Suprapubic skin (tissue), 4 donors: ENCODE results near the gene FPGS. TPM values are rescaled to one million over a fixed set of nuclear protein-coding genes. Genes with fewer than 3 reads are reported as not detected.

Experiments used
- DNase-seq, 2 donors: peaks; one replicate each; pipeline ENCODE4 v3.0.0-alpha.2; 2019; ENCODE audit warnings: low spot score in 2 of 2
- H3K27ac ChIP-seq: fragments of 200-600 bp; sonication (generic); one replicate; pipeline ENCODE4 v1.5.1; 2019
- H3K27me3 ChIP-seq: fragments of 200-600 bp; sonication (generic); one replicate; pipeline ENCODE4 v1.5.1; 2019
- H3K36me3 ChIP-seq: fragments of 200-600 bp; sonication (generic); one replicate; pipeline ENCODE4 v1.5.1; 2019
- H3K4me1 ChIP-seq: fragments of 200-600 bp; sonication (generic); one replicate; pipeline ENCODE4 v1.5.1; 2019
- H3K4me3 ChIP-seq: fragments of 200-600 bp; sonication (generic); one replicate; pipeline ENCODE4 v1.5.1; 2019; ENCODE audit warnings: mild to moderate bottlenecking
- H3K9me3 ChIP-seq: fragments of 200-600 bp; sonication (generic); one replicate; pipeline ENCODE4 v1.5.1; 2019
- CTCF ChIP-seq, 2 donors: fragments of 200-600 bp in 1 of 2; fragments of 450-650 bp in 1 of 2; sonication (generic) in 1 of 2; IDR thresholded peaks; one replicate each; pipeline ENCODE4 v1.5.1; 2016 to 2019; ENCODE audit warnings: antibody characterized with exemption in 2 of 2, mild to moderate bottlenecking in 1 of 2, moderate library complexity in 1 of 2
- EP300 ChIP-seq: sonication (generic); formaldehyde crosslinking; IDR thresholded peaks from one replicate; pipeline ENCODE4 v1.6.1; 2017; ENCODE audit warnings: antibody characterized with exemption
- POLR2A ChIP-seq, 2 donors: fragments of 450-650 bp; IDR thresholded peaks; one replicate each; pipeline ENCODE4 v1.6.1; 2017; ENCODE audit warnings: antibody characterized with exemption in 2 of 2, mild to moderate bottlenecking in 2 of 2, moderate library complexity in 2 of 2
- POLR2AphosphoS5 ChIP-seq, 3 donors: sonication (generic); formaldehyde crosslinking; IDR thresholded peaks; one replicate each; pipeline ENCODE4 v1.6.1; 2017; ENCODE audit warnings: antibody characterized with exemption in 3 of 3
- WGBS: methylation state at CpG from one replicate; pipeline ENCODE4 v1.1.5; 2018; 5-methylcytosine and 5-hydroxymethylcytosine counted together
- total RNA-seq, 4 donors: library from RNA; depleted of rRNA; stranded (reverse); fragments of >200 nt; gene quantifications; one replicate each; pipeline ENCODE4 v1.1.0, GENCODE V29; 2016

The FPGS gene
- total RNA-seq, 4 donors from 2014 or later: 22.9 to 50.3 (median 28.3) TPM

GRCh38 chr9:127785933-127786772 is 16.5 kb upstream of the FPGS start, which contains the start of gene CDK9:
CDK9 (plus strand) TSS chr9:127786034; CDS start chr9:127786149, 115 bp downstream.
- H3K9me3 ChIP-seq: no peaks in the 10 kb centered on the region
- WGBS: under 1% methylated on average over 37 of the region's 75 CpGs
- no peaks in the 10 kb centered on the region for H3K27me3 ChIP-seq
- peaks cover 40% of the 10 kb centered on the region for H3K36me3 ChIP-seq
- peak within 1 kb of the TSS; percentile 100 for H3K4me3 ChIP-seq
- peak within 1 kb of the TSS; percentile 95 for H3K27ac ChIP-seq
- peaks cover 39% of the 10 kb centered on the region for H3K4me1 ChIP-seq
- peak; percentile 93 to 94 for DNase-seq
- TF ChIP-seq CTCF (IDR thresholded peaks at IDR 0.05) (no peak), EP300 (no peak), POLR2A (IDR thresholded peaks at IDR 0.05) (peak; percentile 38 to 63), POLR2AphosphoS5 (IDR thresholded peaks at IDR 0.05) (peak in 1 of 3 donors; percentile 34)

GRCh38 chr9:127786773-127787104 is 15.9 kb upstream of the FPGS start:
- Histone ChIP-seq H3K27ac (peak overlapping the region; percentile 95), H3K4me1 (peaks cover 39% of the 10 kb centered on the region), H3K9me3 (no peaks in the 10 kb centered on the region), H3K36me3 (peaks cover 46% of the 10 kb centered on the region), H3K4me3 (peak overlapping the region; percentile 100), H3K27me3 (no peaks in the 10 kb centered on the region)
- WGBS: 2% methylated on average over 10 of the region's 12 CpGs
- TF ChIP-seq EP300: no peak
- TF ChIP-seq CTCF (IDR thresholded peaks at IDR 0.05): peak in 1 of 2 donors; percentile 26
- DNase-seq: no peak

- Histone ChIP-seq H3K27me3 (no peaks in the 10 kb centered on the region), H3K4me3 (no peak overlapping the region), H3K9me3 (no peaks in the 10 kb centered on the region), H3K27ac (no peak overlapping the region), H3K36me3 (peaks cover 60% of the 10 kb centered on the region), H3K4me1 (peaks cover 33% of the 10 kb centered on the region)
- no peak for TF ChIP-seq POLR2AphosphoS5 (IDR thresholded peaks at IDR 0.05)
- no peak for TF ChIP-seq POLR2A (IDR thresholded peaks at IDR 0.05)
- TF ChIP-seq EP300: no peak
- no peak for TF ChIP-seq CTCF (IDR thresholded peaks at IDR 0.05)
- no peak for DNase-seq
- WGBS: 80% methylated on average over 17 of the region's 26 CpGs
Measured at GRCh38 chr9:127788337-127789011, 14.2 kb upstream of the FPGS start.

DNA sequence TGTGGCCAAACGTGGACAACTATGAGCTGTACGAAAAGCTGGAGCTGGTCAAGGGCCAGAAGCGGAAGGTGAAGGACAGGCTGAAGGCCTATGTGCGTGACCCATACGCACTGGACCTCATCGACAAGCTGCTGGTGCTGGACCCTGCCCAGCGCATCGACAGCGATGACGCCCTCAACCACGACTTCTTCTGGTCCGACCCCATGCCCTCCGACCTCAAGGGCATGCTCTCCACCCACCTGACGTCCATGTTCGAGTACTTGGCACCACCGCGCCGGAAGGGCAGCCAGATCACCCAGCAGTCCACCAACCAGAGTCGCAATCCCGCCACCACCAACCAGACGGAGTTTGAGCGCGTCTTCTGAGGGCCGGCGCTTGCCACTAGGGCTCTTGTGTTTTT is 13.5 kb upstream of the FPGS start:
- no peak overlapping the region for H3K4me3 ChIP-seq
- peaks cover 60% of the 10 kb centered on the region for H3K36me3 ChIP-seq
- peaks cover 33% of the 10 kb centered on the region for H3K4me1 ChIP-seq
- H3K27me3 ChIP-seq: no peaks in the 10 kb centered on the region
- TF ChIP-seq CTCF (IDR thresholded peaks at IDR 0.05): no peak
- TF ChIP-seq POLR2AphosphoS5 (IDR thresholded peaks at IDR 0.05): no peak
- 91% methylated on average over 25 of the region's 25 CpGs for WGBS
- no peaks in the 10 kb centered on the region for H3K9me3 ChIP-seq
- no peak for DNase-seq
- no peak overlapping the region for H3K27ac ChIP-seq

DNA sequence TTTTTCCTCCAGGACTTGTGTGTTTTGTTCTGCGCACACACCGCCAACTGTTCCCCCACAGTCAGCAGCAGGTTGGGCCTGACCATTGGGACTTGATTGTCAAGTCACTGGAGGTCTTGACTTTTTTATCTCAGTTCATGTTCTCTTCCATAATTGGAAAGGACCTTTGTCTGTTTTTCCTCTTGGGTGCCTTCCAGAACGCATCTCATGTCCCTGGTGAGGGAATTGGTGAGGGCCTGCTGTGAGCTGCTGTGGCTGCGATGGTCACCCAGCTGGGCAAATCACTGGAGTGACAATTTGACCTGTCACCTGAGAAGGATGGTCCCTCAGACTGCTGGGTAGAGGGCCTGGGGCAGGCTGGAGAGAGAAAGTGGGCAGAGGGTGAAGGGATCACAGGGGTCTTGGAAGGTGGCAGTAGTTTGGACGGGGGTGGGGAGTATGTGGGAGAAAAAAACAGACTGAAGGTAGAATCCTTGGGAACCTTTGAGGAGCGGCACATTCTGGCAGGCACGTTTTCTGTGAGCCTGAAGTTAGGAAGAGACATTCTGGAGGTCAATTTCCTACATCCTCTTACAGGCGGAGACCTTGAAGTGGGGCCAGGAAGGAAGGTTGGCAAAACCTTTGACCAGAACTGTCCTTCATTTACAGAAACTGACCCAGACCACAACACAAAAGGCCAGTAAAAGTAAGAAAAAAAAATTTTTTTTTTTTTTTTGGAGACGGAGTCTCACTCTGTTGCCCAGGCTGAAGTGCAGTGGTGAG is 12.4 kb upstream of the FPGS start:
- peaks cover 60% of the 10 kb centered on the region for H3K36me3 ChIP-seq
- no peaks in the 10 kb centered on the region for H3K9me3 ChIP-seq
- no peaks in the 10 kb centered on the region for H3K27me3 ChIP-seq
- H3K4me3 ChIP-seq: no peak overlapping the region
- TF ChIP-seq POLR2AphosphoS5 (IDR thresholded peaks at IDR 0.05) (no peak), CTCF (IDR thresholded peaks at IDR 0.05) (no peak), POLR2A (IDR thresholded peaks at IDR 0.05) (no peak), EP300 (no peak)
- no peak for DNase-seq
- peaks cover 27% of the 10 kb centered on the region for H3K4me1 ChIP-seq
- H3K27ac ChIP-seq: no peak overlapping the region
- WGBS: 87% methylated on average over 9 of the region's 9 CpGs
